GM21786 (cell line): ENCODE data around the gene PEAR1.

Experiments used
- ATAC-seq: cut with Tn5 transposase; IDR thresholded peaks from one replicate; pipeline ENCODE4 v1.9.1; 2021; ENCODE audit not compliant: unreplicated experiment

The PEAR1 gene

GRCh38 chr1:156882543-156882942 is 11.0 kb upstream of the PEAR1 start:
- no peak for ATAC-seq

GRCh38 chr1:156883919-156884318 is 9.6 kb upstream of the PEAR1 start:
- ATAC-seq: no peak

DNA sequence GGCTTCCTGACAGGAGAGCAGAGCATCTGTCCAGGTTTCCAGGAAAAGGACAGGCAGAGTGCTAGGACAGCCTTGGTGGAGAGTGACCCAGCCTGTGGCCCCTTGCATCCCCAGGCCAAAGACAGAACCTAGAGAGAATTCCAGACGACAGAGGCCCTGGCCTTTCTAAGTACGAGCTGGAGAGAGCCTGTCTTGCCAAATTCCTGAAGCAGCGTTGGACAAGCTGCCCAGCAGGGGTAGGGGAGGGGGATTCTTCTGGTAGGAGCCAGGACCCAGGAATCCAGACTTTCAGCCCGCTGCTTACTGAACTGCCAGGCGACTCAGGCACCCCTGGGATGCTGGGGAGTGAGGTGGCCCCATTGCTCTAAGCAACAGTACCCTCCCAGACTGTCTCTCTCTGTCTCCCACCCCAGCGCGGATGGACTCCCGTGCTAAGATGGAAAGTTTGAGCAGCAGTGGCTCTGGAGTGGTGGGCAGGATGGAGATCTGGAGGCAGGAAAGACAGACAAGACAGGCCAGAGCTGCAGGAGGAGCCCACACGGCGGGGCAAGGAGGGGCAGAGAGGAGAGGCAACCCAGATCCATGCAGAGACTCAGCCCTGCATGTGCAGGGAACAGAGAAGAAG is 8.8 kb upstream of the PEAR1 start:
- ATAC-seq: no peak

GRCh38 chr1:156885314-156885713 is 8.2 kb upstream of the PEAR1 start:
- no peak for ATAC-seq

GRCh38 chr1:156885880-156886355 is 7.6 kb upstream of the PEAR1 start:
- ATAC-seq: no peak

GRCh38 chr1:156886583-156887281 is 6.8 kb upstream of the PEAR1 start:
- ATAC-seq: no peak

- no peak for ATAC-seq
Observed at GRCh38 chr1:156887317-156887716, 6.2 kb upstream of the PEAR1 start.

DNA sequence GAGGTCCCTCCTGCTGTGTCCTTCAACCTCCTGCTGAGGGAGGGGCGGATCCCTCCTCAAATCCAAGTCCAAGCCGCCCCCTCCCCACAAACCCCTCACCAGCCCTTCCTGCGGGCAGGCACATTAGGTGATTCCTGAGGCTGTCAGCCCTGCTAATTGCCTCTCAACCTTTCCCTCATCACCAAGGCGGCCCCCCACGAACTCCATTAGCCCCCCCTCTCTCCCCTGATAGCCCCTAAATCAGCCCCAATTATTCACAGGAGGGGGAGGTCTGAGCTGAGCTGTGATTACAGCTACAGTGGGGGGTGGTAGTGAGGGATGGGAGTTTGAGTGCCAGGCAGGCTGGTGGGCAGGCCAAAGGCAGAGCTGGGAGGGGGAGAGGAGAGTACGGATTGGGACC is 5.8 kb upstream of the PEAR1 start:
- no peak for ATAC-seq

DNA sequence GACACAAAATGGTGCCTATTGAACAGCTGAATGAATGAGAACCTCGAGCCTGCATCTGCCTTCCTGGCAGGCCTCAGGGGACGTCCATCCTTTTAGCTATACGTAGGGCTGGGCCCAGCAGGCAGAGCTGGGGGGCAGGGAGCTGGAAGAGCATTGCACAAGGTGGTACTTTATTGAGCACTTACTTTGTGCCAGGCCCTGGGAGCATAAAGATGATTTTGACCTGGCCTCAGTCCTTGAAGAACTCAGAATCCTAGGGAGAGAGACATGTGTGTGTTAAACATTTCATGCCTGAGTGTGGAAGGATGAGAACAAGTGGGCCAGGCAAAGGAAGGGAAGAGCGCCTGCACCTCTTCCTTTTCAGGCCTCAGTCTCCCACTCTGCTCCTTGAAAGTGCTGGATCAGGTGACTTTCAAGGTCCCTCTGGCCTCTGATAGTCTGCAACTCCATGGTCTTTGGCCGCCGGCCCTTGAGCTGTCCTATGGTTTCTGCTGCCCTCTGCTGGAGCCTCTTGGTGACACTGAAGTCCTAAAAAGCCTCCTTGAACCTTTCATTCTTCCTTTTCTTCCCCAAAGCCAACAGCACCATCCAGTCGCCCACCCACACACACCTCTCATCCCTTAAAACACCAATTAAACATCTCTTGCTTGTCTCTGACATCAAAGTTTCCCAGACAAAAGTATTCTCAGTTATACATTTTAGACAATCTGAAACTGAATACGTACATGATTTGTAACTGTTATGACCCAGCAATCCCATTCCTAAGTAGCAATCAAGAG is 3.5 kb upstream of the PEAR1 start:
- ATAC-seq: no peak

DNA sequence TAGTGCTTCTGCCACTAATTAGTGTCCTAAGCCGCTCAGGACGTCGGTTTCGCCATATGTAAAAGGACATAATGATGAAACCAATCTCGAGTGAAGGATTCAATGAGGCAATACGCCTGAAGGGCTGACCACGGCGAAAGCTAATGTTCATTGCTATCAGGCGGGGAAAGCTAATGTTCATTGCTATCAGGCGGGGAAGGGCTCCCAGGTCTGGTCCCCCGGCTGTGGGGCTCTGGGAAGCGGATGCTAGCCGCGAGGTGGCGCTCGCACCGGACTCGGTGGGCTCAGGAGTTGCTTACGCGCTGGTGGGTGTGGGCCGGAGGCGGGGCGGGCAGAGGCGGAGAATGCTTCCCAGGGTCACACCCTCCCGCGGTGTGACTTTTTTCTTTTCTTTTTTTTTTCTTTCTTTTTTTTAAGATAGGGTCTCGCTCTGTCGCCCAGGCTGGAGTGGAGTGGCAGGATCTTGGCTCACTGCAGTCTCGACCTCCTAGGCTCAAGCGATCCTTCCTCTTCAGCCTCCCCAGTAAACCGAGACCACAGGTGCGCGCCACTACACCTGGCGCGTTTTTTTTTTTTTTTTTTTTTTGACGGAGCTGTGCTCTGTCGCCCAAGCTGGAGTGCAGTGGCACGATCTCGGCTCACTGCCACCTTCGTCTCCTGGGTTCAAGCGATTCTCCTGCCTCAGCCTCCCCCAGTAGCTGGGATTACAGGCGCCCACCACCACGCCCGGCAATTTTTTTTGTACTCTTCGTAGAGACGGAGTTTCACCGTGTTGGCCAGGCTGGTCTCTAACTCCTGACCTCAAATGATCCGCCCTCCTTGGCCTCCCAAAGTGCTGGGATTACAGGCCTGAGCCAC is 1.1 kb upstream of the PEAR1 start:
- peak; percentile 75 for ATAC-seq

- ATAC-seq: no peak
Observed at GRCh38 chr1:156894001-156894400, 483 bp downstream of the PEAR1 start.

DNA sequence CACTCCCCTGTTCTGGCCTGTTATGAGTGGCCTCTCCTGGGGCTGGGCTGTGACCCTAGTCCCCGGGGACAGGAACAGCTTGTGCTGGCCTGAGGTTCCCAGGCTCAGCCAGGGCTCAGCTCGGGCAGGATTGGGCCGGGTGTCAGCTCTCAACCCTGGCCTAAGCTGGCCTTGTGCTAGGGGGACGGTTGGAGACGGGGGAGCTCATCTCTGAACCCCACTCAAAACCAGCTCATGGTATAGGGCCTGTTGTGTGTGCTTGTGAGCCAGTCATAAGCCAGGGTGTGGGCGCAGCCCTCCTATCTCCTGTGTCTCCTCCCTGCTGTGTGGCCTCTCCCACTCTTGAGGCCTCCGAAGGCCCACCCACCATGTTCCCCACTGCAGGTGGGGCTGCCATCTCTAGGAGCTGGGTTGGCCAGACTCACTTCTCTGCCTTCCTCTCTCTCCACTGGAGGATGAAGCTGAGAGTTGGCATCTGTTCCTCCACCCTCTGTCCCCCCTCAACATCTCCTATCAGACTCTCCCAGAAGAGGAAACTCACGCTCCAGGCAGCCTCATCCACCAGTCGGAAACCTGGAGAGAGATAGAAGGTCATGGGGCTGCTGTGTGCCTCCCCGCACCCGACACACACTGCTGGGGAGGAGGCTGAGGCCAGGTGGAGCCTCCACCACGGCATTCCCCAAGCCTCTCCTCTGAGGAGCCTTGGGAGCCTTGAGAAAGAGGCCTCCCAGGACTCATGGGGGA is 1.4 kb downstream of the PEAR1 start:
- ATAC-seq: no peak

DNA sequence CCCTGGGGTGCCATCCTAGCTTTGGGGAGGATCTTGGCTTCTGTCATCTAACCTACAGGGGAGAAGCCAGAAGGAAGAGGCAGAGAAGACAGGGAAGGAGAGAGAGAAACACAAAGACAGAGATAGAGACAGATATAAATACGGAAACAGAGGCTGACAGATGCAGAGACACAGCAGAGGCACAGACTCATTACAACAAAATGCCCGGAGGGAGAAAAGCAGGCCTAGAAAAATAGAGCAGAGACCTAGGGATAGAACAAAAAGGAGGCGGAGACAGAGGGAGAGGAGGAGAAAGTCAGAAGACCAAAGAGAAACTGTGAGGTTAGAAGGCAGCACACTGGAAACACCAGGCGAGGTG is 1.9 kb downstream of the PEAR1 start:
- no peak for ATAC-seq

DNA sequence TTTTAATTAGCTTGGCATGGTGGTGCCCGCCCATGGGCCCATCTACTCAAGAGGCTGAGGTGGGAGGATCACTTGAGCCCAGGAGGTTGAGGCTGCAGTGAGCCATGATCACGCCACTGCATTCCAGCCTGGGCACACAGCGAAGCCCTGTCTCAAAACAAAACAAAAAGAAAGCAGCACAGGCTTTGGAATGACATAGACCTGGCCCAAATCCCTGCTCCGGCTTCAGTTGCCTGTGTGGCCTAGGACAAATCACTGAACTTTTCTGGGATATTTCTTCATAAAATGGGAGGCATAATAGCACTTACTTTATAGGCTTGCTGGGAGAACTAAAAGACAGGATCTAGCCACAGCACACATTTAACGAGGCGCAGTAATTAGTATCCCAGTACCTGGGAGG is 2.4 kb downstream of the PEAR1 start:
- ATAC-seq: no peak

DNA sequence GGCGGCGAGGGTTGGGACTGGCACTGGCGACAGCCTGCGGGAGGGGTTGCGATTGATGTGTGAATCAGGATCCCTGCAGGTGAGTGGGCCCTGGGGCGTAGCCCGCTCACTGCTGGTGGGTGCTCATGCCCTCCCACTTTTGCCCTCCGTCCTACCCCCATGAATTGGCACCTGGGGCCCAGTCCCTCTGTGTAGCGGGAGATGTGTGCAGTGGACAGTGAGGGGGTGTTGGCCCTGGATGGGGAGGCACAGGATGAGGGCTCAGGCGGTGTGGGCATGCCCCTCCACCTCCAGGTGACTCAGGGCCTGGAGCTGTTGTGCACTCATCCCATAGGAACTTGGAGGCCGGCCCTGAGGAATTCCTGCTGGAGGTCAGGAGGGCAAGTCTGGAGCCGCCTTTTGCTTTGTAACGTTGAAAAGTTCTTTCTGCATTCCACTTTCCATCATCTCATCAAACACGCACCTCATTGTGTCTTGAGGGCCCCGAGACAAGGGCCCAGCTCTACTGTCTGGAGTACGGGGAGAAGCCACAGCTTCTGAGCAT is 3.0 kb downstream of the PEAR1 start:
- no peak for ATAC-seq

DNA sequence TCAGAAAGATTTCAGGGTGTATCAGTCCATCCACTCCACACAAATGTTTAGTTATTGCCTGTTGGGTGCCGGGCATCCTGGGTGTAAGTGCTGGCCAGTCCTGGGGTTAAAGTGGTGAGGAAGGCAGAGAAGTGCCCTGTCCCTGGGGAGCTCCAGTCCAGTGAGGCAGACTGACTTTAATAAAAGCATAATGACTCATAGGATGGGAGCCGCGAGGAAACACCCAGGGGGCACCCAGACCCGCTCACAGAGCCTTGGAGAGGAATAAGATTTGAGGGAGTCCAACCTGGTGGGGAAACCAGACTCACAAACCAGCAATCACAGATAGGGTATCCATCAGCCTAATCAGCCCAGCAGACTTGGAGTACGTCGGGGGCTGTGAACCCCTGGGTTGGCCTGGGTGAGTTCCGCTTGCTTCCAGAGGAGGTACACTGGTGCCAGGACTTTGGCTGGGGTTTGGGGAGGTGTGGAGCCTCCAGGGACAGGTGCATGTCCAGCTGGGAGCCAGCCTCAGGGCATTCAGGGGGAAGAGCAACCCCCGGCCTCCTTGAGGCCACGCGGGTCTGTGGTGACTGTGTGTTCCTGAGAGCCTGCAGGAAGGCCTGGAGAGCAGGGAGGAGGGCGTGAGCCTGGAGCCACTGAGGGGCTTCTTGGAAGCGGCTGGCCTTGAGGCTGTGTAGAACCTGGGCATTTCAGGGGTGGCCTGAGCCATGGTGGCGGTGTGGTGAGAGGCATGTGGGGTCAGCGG is 3.7 kb downstream of the PEAR1 start:
- ATAC-seq: no peak

DNA sequence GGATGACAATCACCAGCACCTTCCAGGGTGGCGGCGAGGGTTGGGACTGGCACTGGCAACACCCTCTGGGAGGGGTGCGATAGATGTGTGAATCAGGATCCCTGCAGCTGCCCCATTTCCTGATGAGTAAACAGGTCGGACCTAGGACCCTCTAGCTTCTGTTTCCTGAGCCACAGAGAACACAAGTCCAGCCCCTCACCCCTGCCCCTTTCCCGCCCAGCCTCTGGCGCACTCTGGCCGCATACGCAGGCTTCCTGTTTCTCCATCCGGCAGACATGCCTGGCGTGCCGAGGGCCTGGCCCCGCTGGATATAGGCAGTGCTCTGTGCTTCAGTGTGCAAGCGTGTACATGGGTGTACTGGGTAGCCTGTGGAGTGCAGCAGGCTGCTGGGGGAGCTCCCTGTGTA is 4.6 kb downstream of the PEAR1 start:
- ATAC-seq: no peak

- no peak for ATAC-seq
Observed at GRCh38 chr1:156898971-156899664, 5.6 kb downstream of the PEAR1 start.
